GM10248 (cell line): Measurements from ENCODE around the gene SLC3A2.

Experiments
- CTCF ChIA-PET: fragments of 300-600 bp; sonication (Branson Sonifier 250); formaldehyde crosslinking; extraction: SDS; loops from one replicate; lab custom pipeline; 2021; ENCODE audit warnings: antibody characterized with exemption; lab: Yijun Ruan, JAX
- POLR2A ChIA-PET: fragments of 350-650 bp; sonication (Branson Sonifier 250); formaldehyde crosslinking; extraction: SDS; loops from one replicate; lab custom pipeline; 2020; ENCODE audit warnings: antibody characterized with exemption; lab: Yijun Ruan, JAX
- DNase-seq: peaks from one replicate; pipeline ENCODE4 v3.0.0; 2012; ENCODE audit errors: extremely low spot score
- TF ChIP-seq, protein P1 (sequence below): IDR thresholded peaks from 2 replicates; pipeline ENCODE4 v1.5.1; 2012; ENCODE audit warnings: mild to moderate bottlenecking, low read depth; ENCODE audit errors: extremely low read depth, missing control alignments, control extremely low read depth

SLC3A2 gene

DNA sequence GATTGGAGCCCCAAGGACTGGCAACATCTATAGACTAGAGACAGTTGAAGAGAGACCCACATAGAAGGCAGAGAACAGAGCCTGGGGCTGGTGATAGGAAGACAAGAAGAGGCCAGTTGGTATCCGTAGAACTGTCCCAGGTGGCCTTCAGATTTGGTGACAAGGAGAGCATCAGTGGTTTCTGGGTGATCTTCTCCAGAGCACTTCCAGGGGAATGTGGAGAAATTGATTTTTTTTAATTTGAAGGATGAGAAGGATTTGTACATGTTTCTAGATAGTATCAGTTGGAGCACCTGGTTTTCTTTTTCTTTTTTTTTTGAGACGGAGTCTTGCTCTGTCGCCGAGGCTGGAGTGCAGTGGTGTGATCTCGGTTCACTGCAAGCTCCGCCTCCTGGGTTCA lies 14.8 kb downstream of the SLC3A2 start:
- CTCF ChIA-PET, result interaction anchor here (1.7 to 7.3 kb wide), 2 partner anchors 11 to 128 kb away, joined by 5 to 51 read pairs; no protein-coding TSS in a partner anchor
- no peak for DNase-seq
- POLR2A ChIA-PET, result interaction anchor here (1.0 kb wide), 1 partner anchor 232 kb away, joined by 5 read pairs; no protein-coding TSS in a partner anchor
- TF ChIP-seq, protein P1, sequence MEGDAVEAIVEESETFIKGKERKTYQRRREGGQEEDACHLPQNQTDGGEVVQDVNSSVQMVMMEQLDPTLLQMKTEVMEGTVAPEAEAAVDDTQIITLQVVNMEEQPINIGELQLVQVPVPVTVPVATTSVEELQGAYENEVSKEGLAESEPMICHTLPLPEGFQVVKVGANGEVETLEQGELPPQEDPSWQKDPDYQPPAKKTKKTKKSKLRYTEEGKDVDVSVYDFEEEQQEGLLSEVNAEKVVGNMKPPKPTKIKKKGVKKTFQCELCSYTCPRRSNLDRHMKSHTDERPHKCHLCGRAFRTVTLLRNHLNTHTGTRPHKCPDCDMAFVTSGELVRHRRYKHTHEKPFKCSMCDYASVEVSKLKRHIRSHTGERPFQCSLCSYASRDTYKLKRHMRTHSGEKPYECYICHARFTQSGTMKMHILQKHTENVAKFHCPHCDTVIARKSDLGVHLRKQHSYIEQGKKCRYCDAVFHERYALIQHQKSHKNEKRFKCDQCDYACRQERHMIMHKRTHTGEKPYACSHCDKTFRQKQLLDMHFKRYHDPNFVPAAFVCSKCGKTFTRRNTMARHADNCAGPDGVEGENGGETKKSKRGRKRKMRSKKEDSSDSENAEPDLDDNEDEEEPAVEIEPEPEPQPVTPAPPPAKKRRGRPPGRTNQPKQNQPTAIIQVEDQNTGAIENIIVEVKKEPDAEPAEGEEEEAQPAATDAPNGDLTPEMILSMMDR, result no peak

DNA sequence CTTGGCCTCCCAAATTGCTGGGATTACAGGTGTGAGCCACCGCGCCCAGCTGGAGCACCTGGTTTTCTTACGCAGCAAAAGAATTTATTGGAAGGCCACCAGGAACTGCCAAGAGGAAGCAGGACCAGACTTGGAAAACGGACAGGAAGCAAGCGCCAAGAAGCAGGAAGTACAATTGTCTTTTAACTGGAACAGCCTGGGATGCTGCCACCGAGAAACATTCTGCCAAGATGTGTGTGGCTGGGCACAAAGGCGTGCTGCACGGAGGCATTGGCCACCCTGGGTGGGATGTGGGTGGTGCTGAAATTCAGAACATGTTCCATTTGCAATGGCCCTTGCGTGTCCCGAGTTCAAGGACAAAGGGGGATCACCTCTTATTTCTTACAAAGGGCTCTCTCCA lies 15.4 kb downstream of the SLC3A2 start:
- DNase-seq, result no peak
- TF ChIP-seq, protein P1, result no peak
- ChIA-PET POLR2A (no interaction called here), CTCF (interaction anchor here (1.7 to 7.3 kb wide), 3 partner anchors 9 to 128 kb away, joined by 4 to 51 read pairs (median 11); no protein-coding TSS in a partner anchor)

DNA sequence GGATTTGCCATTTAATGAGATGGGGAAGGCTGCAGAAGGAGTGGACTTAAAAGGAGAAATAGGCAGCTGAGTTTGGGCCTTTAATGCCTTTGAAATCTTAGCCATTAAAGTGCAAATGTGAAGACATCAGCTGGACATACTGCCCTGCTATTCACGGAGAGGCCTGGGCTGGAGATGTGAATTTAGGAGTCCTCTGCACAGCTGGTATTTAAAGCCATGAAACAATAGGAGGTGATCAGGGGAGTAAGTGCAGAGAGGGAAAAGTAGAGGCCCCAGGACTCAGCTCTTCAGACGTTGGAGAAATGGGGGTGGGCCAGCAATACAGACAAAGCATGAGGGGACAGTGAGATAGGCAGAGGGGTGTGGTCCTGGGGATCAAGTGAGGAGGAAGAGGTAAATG lies 16.6 kb downstream of the SLC3A2 start:
- TF ChIP-seq, protein P1, result no peak
- CTCF ChIA-PET, result interaction anchor here (1.7 to 7.3 kb wide), 4 partner anchors 9 to 126 kb away, joined by 4 to 51 read pairs (median 8); partner anchors contain the start of gene SLC3A2
- POLR2A ChIA-PET, result no interaction called here
- DNase-seq, result no peak

DNA sequence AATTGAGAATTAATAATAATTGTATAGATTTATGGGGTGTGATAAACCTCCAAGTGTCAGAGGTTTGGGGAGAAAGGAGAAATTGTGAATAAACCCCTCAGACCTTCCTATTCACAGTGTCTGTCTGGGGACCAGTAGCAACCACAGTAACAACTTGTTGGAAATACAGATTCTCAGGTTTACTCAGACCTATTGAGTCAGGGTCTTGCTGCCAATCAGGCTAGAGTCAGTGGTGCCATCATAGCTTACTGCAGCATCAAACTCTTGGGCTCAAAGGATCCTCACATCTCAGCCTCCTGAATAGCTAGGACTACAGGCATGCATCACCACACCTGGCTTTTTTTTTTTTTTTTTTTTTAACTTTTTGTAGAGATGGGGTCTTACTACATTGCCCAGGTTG lies 17.3 kb downstream of the SLC3A2 start:
- CTCF ChIA-PET, result interaction anchor here (2.0 to 7.3 kb wide), 3 partner anchors 8 to 126 kb away, joined by 5 to 51 read pairs (median 11); partner anchors contain the start of gene SLC3A2
- TF ChIP-seq, protein P1, result no peak
- no peak for DNase-seq
- POLR2A ChIA-PET, result no interaction called here

DNA sequence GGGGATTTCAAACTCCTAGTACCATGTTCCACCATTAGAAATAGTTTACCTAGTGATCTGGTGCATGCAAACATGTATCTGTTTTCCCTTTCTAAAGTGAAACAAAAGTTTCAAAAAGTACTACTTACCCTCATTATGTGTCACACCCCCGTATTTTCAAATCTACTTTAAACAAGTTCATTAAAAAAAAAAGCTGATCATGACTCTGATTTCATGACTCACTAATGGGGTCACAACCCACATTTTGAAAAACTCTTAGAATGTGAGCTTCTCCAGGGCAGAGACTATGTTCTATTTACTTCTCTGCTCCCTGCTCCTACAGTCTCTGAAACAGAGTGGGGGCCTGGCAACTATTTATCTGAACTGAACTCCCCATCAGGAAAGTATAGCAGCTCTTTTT lies 22.2 kb downstream of the SLC3A2 start:
- TF ChIP-seq, protein P1, result no peak
- DNase-seq, result no peak
- ChIA-PET POLR2A (interaction anchor here (1.2 kb wide), 1 partner anchor 13 kb away, joined by 4 read pairs; no protein-coding TSS in a partner anchor), CTCF (interaction anchor here (0.7 to 10.6 kb wide), 7 partner anchors 18 to 125 kb away, joined by 3 to 347 read pairs (median 4); partner anchors contain the start of genes CHRM1 and SLC3A2)

DNA sequence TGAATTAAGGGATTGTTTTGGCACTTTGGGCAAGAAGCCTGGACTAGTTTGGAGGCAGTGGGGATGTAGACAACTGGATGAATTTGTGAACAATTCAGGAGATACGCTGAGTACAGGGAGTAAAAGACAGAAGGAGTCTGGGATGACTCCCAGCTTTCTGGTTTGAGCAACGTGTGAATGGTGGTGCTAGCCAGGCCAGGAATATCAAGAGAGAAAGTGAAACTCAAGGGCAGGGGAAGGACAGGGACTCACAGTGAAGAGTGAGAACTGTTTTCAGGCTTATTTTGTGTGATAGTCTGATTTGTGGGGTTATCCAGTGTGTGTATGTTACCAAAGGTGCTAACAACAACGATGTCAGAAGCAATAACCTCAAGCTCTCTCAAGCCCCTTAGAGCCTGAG lies 24.6 kb downstream of the SLC3A2 start:
- no peak for DNase-seq
- TF ChIP-seq, protein P1, result no peak
- POLR2A ChIA-PET, result no interaction called here
- CTCF ChIA-PET, result interaction anchor here (0.6 to 10.6 kb wide), 41 partner anchors 10 to 776 kb away, joined by 3 to 347 read pairs (median 4); partner anchors contain the start of genes CHRM1, RTN3, SLC22A8 and SLC3A2
